GM21576 (cell line): ENCODE results near the gene OR51I2.

Experiments used
- ATAC-seq: cut with Tn5 transposase; IDR thresholded peaks from one replicate; pipeline ENCODE4 v1.9.1; 2021; ENCODE audit warnings: mild to moderate bottlenecking, moderate library complexity; ENCODE audit not compliant: unreplicated experiment

Gene OR51I2

GRCh38 chr11:5449023-5449422 is at the start of gene OR51I2:
TSS of gene OR51I2 (plus strand) at chr11:5449323. CDS start at chr11:5453489, 4,166 bp downstream.
- no peak for ATAC-seq

GRCh38 chr11:5405173-5405572 is 44.0 kb upstream of the OR51I2 start:
- no peak for ATAC-seq

GRCh38 chr11:5420993-5421392 is 28.1 kb upstream of the OR51I2 start:
- no peak for ATAC-seq

- ATAC-seq = no peak
Observed at GRCh38 chr11:5421811-5422210, 27.3 kb upstream of the OR51I2 start, which contains the start of gene OR51Q1. TSS of gene OR51Q1 (plus strand) at chr11:5422111. CDS start at chr11:5422201, 90 bp downstream.

GRCh38 chr11:5423131-5423530 is 26.0 kb upstream of the OR51I2 start:
- ATAC-seq = no peak

GRCh38 chr11:5441414-5441813 is 7.7 kb upstream of the OR51I2 start, which contains the start of gene OR51I1:
TSS of gene OR51I1 (minus strand) at chr11:5441514. CDS start at chr11:5441514, 0 bp downstream.
- no peak for ATAC-seq

- ATAC-seq = no peak
Observed at GRCh38 chr11:5443835-5444393, 5.2 kb upstream of the OR51I2 start.

GRCh38 chr11:5449432-5449831 is 309 bp downstream of the OR51I2 start:
- ATAC-seq = no peak

- no peak for ATAC-seq
Observed at GRCh38 chr11:5460983-5461621, 12.0 kb downstream of the OR51I2 start.

GRCh38 chr11:5467527-5467926 is 18.4 kb downstream of the OR51I2 start:
- no peak for ATAC-seq

GRCh38 chr11:5473921-5474320 is 24.8 kb downstream of the OR51I2 start:
- ATAC-seq = no peak

GRCh38 chr11:5476186-5476819 is 27.2 kb downstream of the OR51I2 start:
- peak; percentile 84 for ATAC-seq

GRCh38 chr11:5486003-5486402 is 36.9 kb downstream of the OR51I2 start:
- ATAC-seq = no peak

- no peak for ATAC-seq
Observed at GRCh38 chr11:5486421-5486820, 37.3 kb downstream of the OR51I2 start.

GRCh38 chr11:5488385-5488784 is 39.3 kb downstream of the OR51I2 start, which contains the start of gene OR52D1:
TSS of gene OR52D1 (plus strand) at chr11:5488685. CDS start at chr11:5488707, 22 bp downstream.
- ATAC-seq = no peak

GRCh38 chr11:5488798-5489399 is 39.8 kb downstream of the OR51I2 start:
- no peak for ATAC-seq

- no peak for ATAC-seq
Observed at GRCh38 chr11:5489576-5490357, 40.6 kb downstream of the OR51I2 start.

GRCh38 chr11:5499671-5500070 is 50.5 kb downstream of the OR51I2 start:
- no peak for ATAC-seq

GRCh38 chr11:5500393-5500801 is 51.3 kb downstream of the OR51I2 start:
- no peak for ATAC-seq

- ATAC-seq = no peak
Observed at GRCh38 chr11:5504403-5504921, 55.3 kb downstream of the OR51I2 start.
